NCI-H146 treated with DMSO at 0.1 percent for 48 hours (cell line): ENCODE results near the gene AP1G1.
"Not testable (repeated sequence)": the region's sequence is repeated elsewhere in the genome, so short reads cannot be mapped to it uniquely, and the experiment has no call there.

Experiments used
- DNase-seq: peaks from one replicate; lab custom pipeline; 2025; ENCODE audit not compliant: unreplicated experiment; lab: John Stamatoyannopoulos, UW

Gene AP1G1

DNA sequence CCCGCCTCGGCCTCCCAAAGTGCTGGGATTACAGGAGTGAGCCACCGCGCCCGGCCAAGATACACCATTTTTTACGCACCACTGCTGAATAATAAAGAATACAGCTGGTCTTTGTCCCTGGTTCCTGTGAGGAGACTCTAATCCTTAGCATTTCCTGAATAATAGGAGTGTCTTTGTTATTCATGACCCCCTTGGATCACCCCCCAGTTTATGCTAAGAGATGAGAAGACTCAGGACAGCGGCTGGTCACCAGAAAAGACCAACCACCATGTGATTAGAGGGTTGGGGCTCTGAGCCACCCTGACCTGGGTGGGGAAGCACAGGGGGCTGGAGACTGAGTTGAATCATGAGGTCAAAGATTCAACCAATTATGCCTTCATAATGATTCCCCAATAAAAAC, 101.4 kb downstream of the AP1G1 start:
- no peak for DNase-seq

DNA sequence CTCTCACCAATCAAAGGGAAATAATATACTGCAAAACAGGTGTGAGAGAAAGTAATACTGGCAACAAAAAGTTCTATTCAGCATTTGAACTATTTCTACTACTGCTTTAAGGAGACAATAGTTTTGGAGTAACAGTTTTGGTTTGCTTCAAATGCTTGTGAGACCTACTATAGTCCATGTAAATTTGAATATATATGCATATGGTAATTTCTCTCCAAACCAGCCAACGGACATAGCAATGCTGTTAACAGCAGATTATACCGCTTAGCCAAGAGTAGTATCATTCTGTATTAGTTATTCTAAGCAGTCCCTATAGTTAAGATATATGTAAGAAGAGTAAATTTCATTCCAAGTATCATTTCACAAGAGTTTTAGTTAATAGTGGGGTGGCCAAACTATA, 102.6 kb downstream of the AP1G1 start:
- no peak for DNase-seq

DNA sequence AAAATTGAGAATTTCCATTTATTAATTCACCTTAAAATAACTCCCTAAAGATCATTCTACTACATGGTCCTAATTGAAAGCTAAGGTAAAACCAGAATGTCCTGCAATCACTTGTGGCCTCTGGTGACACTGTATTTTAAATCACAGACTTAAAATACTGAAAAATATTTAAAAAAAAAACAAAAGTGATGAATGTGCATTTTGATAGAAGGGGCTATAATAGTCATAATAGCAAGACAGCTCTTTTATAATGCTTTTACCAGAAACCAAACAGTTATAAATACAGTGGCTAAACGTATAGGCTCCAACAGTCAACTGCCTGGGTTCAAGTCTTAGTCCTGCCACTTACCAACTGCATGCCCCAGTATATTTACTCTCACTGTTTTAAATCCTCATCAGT, 105.3 kb downstream of the AP1G1 start:
- no peak for DNase-seq

DNA sequence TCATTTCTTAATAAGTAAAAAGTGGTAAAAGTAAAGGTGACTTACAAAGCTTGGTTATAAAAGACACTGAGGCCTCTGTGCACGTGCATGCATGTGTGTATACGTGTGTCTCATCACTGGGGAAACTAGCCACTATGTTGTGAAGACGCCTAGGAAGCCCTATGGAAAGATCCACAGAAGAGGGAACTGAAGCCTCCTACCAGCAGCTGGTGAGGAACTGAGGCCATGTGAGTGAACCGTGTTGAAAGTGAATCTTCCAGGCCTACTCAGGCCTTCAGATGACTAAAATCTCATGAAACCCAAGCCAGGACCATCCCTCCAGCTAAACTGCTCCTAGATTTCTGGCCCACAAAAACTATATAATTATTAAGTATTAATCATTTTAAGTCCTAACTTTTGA, 107.8 kb downstream of the AP1G1 start:
- no peak for DNase-seq

DNA sequence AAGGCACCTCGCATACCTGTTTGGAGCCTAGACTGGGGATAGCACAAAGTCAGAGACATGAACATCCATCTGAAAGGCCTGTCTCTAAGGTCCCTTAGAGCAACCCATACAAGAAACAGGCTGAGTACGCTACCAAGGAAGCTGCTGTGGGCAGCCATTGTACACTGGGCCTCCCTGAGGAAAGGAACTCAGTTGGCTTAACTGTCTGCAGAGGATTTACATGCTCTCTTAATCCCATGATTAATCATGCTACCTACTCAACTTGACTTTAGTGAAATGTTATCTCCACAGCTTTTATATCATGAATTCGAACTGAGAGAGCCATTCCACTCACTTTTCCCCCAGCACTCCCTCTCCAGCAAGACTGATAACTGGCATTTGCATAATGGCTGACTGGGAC, 110.1 kb downstream of the AP1G1 start:
- DNase-seq: no peak

DNA sequence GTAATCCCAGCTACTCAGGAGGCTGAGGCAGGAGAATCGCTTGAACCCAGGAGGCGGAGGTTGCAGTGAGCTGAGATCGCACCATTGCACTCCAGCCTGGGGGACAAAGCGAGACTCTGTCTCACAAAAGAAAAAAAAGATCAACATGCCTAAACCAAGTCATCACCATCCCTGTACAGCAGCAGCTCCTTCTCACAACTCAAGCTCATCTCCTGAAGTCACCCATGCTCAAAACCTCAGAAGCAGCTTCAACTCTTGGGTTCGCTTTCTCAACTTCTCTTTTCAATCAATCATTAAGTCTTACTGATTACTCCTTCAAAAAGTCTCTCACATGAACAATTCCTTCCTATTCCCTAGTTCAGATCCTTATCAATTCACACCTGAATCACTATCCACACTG, 115.5 kb downstream of the AP1G1 start:
- DNase-seq: no peak

DNA sequence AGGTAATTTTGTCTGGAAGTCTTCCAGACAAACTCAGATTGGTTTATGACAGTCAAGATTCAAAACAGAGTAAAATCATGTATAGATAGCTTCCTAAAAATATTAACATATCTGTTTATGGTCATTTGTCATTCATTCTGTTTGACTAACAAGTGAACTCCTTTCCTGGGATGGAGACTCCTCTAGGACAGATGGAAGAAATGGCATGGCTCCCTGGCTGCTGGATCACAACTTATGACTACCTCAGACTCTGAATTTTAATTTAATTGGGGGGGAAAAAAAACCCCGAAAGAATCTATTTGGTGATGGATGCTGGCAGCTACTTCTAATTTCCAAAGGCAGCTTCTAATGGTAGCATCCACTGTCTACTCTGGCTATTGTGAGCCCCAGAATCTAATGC, 118.7 kb downstream of the AP1G1 start:
- DNase-seq: no peak

DNA sequence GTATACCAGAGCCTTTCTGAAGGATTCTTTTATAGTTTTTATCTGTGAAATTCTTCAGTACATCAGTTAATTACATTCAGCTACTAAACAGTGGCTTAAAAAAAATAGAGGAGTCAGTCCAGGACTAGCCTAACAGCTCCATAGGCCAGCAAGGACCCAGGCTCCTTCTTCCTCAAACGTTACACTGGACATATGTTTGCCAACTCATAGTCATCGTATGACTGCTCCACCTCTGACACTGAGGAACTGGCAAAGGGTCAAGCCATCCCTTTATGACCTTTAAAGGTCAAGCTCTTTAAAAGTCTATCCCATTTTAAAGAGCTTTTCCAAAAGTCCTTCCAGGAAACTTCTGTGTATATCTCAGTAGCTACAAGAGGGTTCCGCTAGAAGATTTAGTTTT, 120.8 kb downstream of the AP1G1 start:
- no peak for DNase-seq

DNA sequence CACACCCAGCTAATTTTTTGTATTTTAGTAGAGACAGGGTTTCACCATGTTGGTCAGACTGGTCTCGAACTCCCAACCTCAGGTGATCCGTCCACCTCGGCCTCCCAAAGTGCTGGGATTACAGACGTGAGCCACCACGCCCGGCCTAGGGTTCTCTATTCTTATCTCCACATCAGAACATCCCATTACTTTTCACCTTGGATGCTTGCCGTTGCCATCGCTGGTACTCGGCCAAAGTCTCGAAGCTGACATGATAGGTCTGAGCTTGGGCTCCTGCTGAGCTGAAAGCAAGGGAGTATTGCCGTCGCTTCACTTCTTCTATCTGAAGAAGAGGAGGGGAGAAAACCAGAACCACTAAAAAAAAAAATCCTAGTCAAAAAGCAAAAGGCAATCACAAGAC, 124.4 kb downstream of the AP1G1 start:
- not testable (repeated sequence) for DNase-seq

DNA sequence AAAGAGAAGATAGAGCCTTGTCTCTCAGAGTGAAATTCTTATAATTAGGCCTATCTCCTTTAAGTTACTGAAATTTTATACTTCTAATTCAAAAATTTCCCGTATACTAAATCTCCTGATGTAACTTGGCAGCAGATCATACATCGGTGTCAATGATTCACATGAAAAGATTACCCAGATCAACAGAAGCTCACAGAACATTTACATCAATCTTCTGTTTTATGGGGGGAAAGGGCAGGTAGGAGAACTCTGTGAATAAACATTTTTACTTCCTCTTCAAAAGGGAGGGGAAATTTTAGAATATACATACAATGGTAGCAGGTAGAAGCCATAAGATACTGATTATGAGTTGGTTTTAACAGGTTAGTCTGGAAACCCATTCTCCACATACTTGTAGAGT, 127.3 kb downstream of the AP1G1 start:
- no peak for DNase-seq
